HL-60 (cell line): ENCODE results near the gene ALDH3A1.

ENCODE experiments used
- DNase-seq, 2 experiments: peaks; one replicate each; pipeline ENCODE4 v3.0.0-alpha.2; 2010 to 2020; ENCODE audit warnings: low read depth in 1 of 2, low spot score in 1 of 2
- H3K27ac ChIP-seq: fragments of 250-450 bp; sonication (Bioruptor Pico); replicated peaks from 2 replicates; pipeline ENCODE4 v1.5.1; 2020; ENCODE audit warnings: mild to moderate bottlenecking, moderate library complexity
- H3K27me3 ChIP-seq: fragments of 250-450 bp; sonication (Bioruptor Pico); 2 replicates; pipeline ENCODE4 v1.5.1; 2021; ENCODE audit warnings: mild to moderate bottlenecking, moderate library complexity; ENCODE audit not compliant: insufficient read depth, poor library complexity, severe bottlenecking
- H3K4me3 ChIP-seq: replicated peaks from 2 replicates; pipeline ENCODE4 v1.5.1; 2011; ENCODE audit warnings: mild to moderate bottlenecking, control low read depth, low read length; ENCODE audit not compliant: insufficient read depth
- GABPA ChIP-seq: IDR thresholded peaks from 2 replicates; pipeline ENCODE4 v1.6.1; 2012; ENCODE audit warnings: low read depth
- POLR2AphosphoS5 ChIP-seq: IDR thresholded peaks from 2 replicates; pipeline ENCODE4 v1.6.1; 2012; ENCODE audit warnings: low read depth
- SPI1 ChIP-seq: IDR thresholded peaks from 2 replicates; pipeline ENCODE4 v1.6.1; 2012; ENCODE audit warnings: low read depth, mild to moderate bottlenecking, borderline replicate concordance
- TF ChIP-seq, protein P1 (sequence below): IDR thresholded peaks from 2 replicates; pipeline ENCODE4 v1.6.1; 2012; ENCODE audit warnings: low read depth; ENCODE audit not compliant: insufficient replicate concordance
- TF ChIP-seq, protein P2 (sequence below): IDR thresholded peaks from one replicate; pipeline ENCODE4 v1.5.1; 2011; ENCODE audit warnings: low read length, control low read depth, inconsistent platforms; ENCODE audit not compliant: insufficient read depth

ALDH3A1 gene

DNA sequence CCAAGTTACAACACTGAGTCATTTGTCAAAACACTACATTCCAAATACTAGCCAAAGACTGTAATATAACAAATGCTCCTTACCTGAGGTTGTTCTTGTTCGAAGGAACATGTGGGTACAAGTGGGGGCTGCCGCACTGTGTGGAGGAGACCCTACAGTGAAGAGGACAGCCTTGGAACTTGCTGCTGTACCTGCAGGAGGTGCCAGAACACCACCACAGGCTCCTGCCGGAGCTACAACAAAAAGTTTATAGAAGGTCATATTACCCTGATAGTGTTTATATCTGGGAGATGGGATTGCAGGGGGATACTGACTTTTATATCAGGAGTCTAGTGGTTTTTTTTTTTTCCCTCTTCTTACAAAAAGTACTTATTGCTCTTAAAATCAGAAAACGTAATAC is 37.8 kb upstream of the ALDH3A1 start:
- H3K27ac ChIP-seq: no peak overlapping the region
- H3K4me3 ChIP-seq: no peak overlapping the region
- no peak for DNase-seq
- no peak for TF ChIP-seq SPI1
- TF ChIP-seq GABPA: no peak
- TF ChIP-seq, protein P1, sequence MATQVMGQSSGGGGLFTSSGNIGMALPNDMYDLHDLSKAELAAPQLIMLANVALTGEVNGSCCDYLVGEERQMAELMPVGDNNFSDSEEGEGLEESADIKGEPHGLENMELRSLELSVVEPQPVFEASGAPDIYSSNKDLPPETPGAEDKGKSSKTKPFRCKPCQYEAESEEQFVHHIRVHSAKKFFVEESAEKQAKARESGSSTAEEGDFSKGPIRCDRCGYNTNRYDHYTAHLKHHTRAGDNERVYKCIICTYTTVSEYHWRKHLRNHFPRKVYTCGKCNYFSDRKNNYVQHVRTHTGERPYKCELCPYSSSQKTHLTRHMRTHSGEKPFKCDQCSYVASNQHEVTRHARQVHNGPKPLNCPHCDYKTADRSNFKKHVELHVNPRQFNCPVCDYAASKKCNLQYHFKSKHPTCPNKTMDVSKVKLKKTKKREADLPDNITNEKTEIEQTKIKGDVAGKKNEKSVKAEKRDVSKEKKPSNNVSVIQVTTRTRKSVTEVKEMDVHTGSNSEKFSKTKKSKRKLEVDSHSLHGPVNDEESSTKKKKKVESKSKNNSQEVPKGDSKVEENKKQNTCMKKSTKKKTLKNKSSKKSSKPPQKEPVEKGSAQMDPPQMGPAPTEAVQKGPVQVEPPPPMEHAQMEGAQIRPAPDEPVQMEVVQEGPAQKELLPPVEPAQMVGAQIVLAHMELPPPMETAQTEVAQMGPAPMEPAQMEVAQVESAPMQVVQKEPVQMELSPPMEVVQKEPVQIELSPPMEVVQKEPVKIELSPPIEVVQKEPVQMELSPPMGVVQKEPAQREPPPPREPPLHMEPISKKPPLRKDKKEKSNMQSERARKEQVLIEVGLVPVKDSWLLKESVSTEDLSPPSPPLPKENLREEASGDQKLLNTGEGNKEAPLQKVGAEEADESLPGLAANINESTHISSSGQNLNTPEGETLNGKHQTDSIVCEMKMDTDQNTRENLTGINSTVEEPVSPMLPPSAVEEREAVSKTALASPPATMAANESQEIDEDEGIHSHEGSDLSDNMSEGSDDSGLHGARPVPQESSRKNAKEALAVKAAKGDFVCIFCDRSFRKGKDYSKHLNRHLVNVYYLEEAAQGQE: no peak
- TF ChIP-seq, protein P2, sequence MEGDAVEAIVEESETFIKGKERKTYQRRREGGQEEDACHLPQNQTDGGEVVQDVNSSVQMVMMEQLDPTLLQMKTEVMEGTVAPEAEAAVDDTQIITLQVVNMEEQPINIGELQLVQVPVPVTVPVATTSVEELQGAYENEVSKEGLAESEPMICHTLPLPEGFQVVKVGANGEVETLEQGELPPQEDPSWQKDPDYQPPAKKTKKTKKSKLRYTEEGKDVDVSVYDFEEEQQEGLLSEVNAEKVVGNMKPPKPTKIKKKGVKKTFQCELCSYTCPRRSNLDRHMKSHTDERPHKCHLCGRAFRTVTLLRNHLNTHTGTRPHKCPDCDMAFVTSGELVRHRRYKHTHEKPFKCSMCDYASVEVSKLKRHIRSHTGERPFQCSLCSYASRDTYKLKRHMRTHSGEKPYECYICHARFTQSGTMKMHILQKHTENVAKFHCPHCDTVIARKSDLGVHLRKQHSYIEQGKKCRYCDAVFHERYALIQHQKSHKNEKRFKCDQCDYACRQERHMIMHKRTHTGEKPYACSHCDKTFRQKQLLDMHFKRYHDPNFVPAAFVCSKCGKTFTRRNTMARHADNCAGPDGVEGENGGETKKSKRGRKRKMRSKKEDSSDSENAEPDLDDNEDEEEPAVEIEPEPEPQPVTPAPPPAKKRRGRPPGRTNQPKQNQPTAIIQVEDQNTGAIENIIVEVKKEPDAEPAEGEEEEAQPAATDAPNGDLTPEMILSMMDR: no peak
- TF ChIP-seq POLR2AphosphoS5: no peak
- no peaks in the 10 kb centered on the region for H3K27me3 ChIP-seq

DNA sequence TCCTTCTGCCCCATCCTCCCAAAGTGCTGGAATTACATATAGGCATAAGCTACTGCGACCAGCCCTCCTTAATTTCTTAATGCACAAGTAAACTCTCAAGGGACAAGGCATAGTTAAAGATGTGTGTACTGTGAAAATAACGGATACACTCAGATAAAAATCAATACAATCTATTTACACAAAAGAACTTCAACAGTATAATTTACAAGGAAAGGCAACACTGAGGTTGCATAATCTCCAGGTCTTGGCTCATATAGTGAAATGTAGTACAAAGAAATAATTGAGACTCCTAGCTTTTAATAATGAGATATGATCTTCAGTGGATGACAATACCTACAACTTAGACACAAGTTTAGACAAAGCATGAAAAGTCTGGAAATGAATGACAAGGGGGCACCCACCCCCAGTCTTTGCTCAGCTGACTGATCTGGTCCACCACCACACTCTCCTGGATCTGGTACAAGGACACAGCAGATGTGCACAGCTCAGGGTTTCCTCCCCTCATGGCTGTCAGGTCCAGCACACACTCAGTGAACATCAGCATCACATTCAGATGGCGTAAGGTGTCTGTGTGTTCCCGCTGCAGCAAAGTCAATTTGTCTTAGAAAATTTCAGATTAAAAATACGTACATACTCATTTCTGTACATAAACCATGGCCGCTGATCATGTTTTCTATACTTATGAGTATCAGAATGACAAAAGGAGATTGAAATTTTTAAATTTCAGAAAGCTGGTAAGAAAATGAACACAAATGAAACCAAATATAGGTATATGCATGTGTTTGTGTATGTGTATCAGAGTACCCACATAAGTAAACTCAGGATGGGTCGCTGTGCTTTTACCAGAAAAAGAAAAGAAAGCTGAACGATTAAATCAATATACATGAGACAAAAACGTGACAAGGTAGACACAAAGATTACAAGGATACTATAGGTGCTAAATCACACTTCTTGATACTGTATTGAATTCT is 33.7 kb upstream of the ALDH3A1 start:
- TF ChIP-seq GABPA: no peak
- TF ChIP-seq, protein P1: no peak
- no peak for TF ChIP-seq SPI1
- no peak for TF ChIP-seq POLR2AphosphoS5
- TF ChIP-seq, protein P2: no peak
- Histone ChIP-seq H3K4me3 (no peak overlapping the region), H3K27me3 (no peaks in the 10 kb centered on the region), H3K27ac (no peak overlapping the region)
- no peak for DNase-seq

DNA sequence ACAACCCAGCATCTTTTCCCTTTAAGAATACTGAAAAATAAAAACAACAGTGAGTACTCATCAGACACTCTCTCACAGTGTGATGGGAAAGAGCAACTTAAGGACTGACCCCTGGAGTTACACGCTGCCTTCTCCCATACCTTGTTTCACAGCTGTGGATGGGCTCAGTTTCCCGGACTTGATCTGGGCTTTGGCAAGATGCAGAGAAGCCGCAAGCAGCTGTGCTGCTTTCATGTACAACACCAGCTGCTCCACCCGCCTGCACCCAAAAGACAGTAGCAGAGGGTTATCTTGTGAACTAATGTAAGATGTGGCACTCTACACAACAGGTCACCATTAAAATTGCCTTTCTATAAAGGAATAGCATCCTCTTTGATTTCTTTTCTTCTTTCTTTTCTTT is 32.7 kb upstream of the ALDH3A1 start:
- DNase-seq: no peak
- TF ChIP-seq, protein P2: no peak
- TF ChIP-seq GABPA: no peak
- no peak for TF ChIP-seq POLR2AphosphoS5
- TF ChIP-seq, protein P1: no peak
- Histone ChIP-seq H3K27me3 (no peaks in the 10 kb centered on the region), H3K27ac (no peak overlapping the region), H3K4me3 (no peak overlapping the region)
